Kidney (tissue), 14 donors: ENCODE results near the gene KAT2B. TPM values are rescaled to one million over a fixed set of nuclear protein-coding genes. Genes with fewer than 3 reads are reported as not detected.
A peak's percentile ranks its signal among the peaks of the same experiment; 100 is the strongest.

Experiments used
- DNase-seq, 5 donors: peaks; one replicate each; pipeline ENCODE4 v3.0.0-alpha.2; 2013 to 2020
- FAIRE-seq: peaks from 2 replicates; lab custom pipeline; 2012; peaks lifted over from hg19 to GRCh38; lab: Jason Lieb, UNC
- H3K27ac ChIP-seq, 2 donors: one replicate each; pipeline ENCODE4 v1.7.0; 2013; ENCODE audit warnings: low read depth in 2 of 2, low read length in 2 of 2, inconsistent platforms in 1 of 2
- H3K27me3 ChIP-seq: one replicate; pipeline ENCODE4 v1.7.1; 2013; ENCODE audit warnings: low read length, inconsistent platforms; ENCODE audit not compliant: control insufficient read depth, insufficient read depth
- H3K36me3 ChIP-seq, 3 donors: one replicate each; pipeline versions ENCODE4 v1.7.0 to v1.7.1; 2013; ENCODE audit warnings: low read length in 3 of 3, control low read depth in 1 of 3, inconsistent platforms in 1 of 3; ENCODE audit not compliant: insufficient read depth in 3 of 3, control insufficient read depth in 2 of 3
- H3K4me1 ChIP-seq, 3 donors: one replicate each; pipeline versions ENCODE4 v1.7.0 to v1.7.1; 2013; ENCODE audit warnings: low read length in 3 of 3, inconsistent platforms in 1 of 3, low read depth in 1 of 3; ENCODE audit not compliant: control insufficient read depth in 2 of 3, insufficient read depth in 2 of 3
- H3K4me3 ChIP-seq, 3 donors: one replicate each; pipeline versions ENCODE4 v1.7.0 to v1.8.1; 2013; ENCODE audit warnings: low read length in 3 of 3, control low read depth in 1 of 3, inconsistent platforms in 1 of 3
- H3K9ac ChIP-seq, 3 donors: one replicate each; pipeline versions ENCODE4 v1.7.0 to v1.7.1; 2013; ENCODE audit warnings: low read length in 3 of 3, control low read depth in 1 of 3, inconsistent platforms in 1 of 3
- H3K9me3 ChIP-seq, 3 donors: one replicate each; pipeline versions ENCODE4 v1.7.0 to v1.7.1; 2013; ENCODE audit warnings: low read length in 3 of 3, control low read depth in 1 of 3, inconsistent platforms in 1 of 3; ENCODE audit not compliant: control insufficient read depth in 2 of 3, insufficient read depth in 1 of 3
- intact Hi-C: fragments of 100-400 bp; cut with DNase I; formaldehyde crosslinking; loops from one replicate; pipeline ENCODE4 v1.11.1; 2022
- polyA plus RNA-seq: library from polyadenylated mRNA; stranded (reverse); fragments of 350-450 nt; fragmentation: Illumina TruSeq; extraction: RNeasy Lipid Tissue Mini Kit (QIAGEN cat#74804); gene quantifications from one replicate; pipeline ENCODE4 v1.2.3, GENCODE V29; 2014; ENCODE audit warnings: low read depth, low replicate concordance; ENCODE audit not compliant: insufficient read depth
- total RNA-seq: library from RNA; stranded (reverse); fragmentation: NEBNext Ultra II Directional; extraction: Animal tissue kit (Norgen Biotek cat#: 25700); gene quantifications from one replicate; pipeline ENCODE4 v1.2.1, GENCODE V29; 2021
- TF ChIP-seq, protein P1 (sequence below): IDR thresholded peaks from 3 replicates; pipeline ENCODE4 v1.5.1; 2012; ENCODE audit warnings: mild to moderate bottlenecking, moderate library complexity, borderline replicate concordance; ENCODE audit not compliant: insufficient read depth; ENCODE audit errors: extremely low read depth
- donor health status: control.
- donor health status: control.
- donor health status: control.
- donor health status: control.
- donor health status: control.
- donor health status: DM: yes; HTN: yes; CAD: no.
- donor health status: Normal renal cell carcinoma (clear cell type).

KAT2B gene
- total and polyA plus RNA-seq, 2 donors from 2014 or later = 9.5 to 30.1 TPM

DNA sequence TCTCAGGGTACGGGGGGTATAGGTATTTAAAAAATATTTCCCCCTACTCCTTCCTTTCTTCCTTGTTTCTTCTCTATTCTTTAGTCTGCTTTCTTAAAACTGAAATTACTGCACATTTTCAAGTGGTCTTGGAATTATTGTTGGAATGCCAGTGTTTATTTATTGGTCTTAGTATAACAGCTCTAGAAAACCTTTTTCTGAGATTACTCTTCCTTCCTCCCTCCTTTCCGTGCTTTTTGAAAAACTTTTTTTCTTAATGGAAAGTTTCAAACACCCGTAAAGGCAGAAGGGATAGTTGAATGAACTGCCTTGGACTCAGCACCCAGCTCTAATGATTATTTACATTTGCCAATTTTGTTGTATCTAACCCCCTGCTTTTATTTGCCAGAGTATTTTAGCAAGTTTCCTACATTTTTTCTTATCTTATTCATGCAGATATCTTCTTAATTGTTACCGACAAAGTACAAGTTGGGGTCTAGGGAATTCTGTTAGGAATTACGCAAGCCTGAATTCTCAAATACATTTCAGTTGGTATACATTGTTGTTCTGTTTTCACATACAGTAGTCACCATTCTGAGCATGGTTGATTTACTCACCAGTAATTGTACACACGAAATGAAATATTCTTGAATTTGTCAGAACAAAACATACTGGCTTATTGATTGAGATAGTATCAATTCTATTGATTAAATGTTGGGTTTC lies 36.2 kb downstream of the KAT2B start:
- Histone ChIP-seq H3K36me3 (no peaks in the 10 kb centered on the region), H3K9me3 (no peaks in the 10 kb centered on the region), H3K27me3 (no peaks in the 10 kb centered on the region), H3K4me1 (peaks cover 0 to 6% (median 5%) of the 10 kb centered on the region in 3 donors), H3K4me3 (no peak overlapping the region), H3K27ac (no peak overlapping the region), H3K9ac (no peak overlapping the region)
- TF ChIP-seq, protein P1, sequence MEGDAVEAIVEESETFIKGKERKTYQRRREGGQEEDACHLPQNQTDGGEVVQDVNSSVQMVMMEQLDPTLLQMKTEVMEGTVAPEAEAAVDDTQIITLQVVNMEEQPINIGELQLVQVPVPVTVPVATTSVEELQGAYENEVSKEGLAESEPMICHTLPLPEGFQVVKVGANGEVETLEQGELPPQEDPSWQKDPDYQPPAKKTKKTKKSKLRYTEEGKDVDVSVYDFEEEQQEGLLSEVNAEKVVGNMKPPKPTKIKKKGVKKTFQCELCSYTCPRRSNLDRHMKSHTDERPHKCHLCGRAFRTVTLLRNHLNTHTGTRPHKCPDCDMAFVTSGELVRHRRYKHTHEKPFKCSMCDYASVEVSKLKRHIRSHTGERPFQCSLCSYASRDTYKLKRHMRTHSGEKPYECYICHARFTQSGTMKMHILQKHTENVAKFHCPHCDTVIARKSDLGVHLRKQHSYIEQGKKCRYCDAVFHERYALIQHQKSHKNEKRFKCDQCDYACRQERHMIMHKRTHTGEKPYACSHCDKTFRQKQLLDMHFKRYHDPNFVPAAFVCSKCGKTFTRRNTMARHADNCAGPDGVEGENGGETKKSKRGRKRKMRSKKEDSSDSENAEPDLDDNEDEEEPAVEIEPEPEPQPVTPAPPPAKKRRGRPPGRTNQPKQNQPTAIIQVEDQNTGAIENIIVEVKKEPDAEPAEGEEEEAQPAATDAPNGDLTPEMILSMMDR = no peak
- intact Hi-C loops = no loop called here
- FAIRE-seq (no peak), DNase-seq (no peak)

DNA sequence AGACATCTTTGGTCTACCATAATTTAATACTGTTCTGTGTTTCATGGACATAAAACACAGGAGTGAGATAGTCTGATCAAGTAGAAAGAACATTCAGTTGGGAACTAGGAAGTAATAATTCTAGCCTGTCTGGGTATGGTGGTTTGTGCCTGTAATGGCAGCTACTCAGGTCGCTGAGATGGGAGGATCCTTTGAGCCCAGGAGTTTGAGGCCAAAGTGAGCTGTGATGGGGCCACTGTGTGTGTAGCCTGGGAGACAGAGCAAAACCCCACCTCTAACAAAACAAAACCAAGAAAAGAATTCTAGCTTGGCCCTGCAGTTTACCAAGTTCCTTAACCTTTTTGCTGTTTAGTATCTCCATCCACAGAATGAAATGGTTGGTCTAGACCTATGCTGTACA lies 36.8 kb downstream of the KAT2B start:
- intact Hi-C loops = no loop called here
- H3K27me3 ChIP-seq = no peaks in the 10 kb centered on the region
- DNase-seq (no peak), FAIRE-seq (no peak)
- no peak overlapping the region for H3K9ac ChIP-seq
- H3K27ac ChIP-seq = no peak overlapping the region
- H3K4me3 ChIP-seq = no peak overlapping the region
- peaks cover 0 to 6% (median 5%) of the 10 kb centered on the region in 3 donors for H3K4me1 ChIP-seq
- H3K36me3 ChIP-seq = no peaks in the 10 kb centered on the region
- no peaks in the 10 kb centered on the region for H3K9me3 ChIP-seq
- TF ChIP-seq, protein P1 = no peak

DNA sequence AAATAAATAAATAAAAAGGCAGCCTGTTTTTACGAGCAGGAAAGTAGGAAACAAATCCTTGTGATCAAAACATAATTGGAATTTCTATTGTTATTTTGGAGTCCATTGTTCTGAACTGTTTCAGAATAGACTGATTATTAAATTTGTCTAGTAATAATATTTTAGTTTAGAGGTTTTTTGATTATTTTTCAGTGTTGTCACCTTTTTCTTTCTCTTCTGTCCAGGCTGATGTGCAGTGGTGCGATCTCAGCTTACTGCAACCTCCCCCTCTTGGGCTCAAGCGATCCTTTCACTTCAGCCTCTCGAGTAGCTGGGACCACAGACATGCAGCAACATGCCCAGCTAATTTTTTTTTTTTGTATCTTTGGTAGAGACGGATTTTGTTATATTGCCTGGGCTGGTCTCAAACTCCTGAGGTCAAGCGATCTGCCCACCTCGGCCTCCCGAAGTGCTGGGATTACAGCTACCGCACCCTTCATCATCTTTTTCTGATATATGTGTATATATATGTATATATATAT lies 38.0 kb downstream of the KAT2B start:
- peak in 2 of 5 donors; percentile 29 to 49 for DNase-seq
- no peaks in the 10 kb centered on the region for H3K27me3 ChIP-seq
- peaks cover 0 to 6% (median 5%) of the 10 kb centered on the region in 3 donors for H3K4me1 ChIP-seq
- no peaks in the 10 kb centered on the region for H3K9me3 ChIP-seq
- no peak overlapping the region for H3K27ac ChIP-seq
- H3K9ac ChIP-seq = no peak overlapping the region
- H3K36me3 ChIP-seq = no peaks in the 10 kb centered on the region
- intact Hi-C loops = no loop called here
- TF ChIP-seq, protein P1 = no peak
- no peak overlapping the region for H3K4me3 ChIP-seq
- FAIRE-seq = no peak
